ENCODE data around the gene GPC5.
"Not testable (repeated sequence)": the region's sequence is repeated elsewhere in the genome, so short reads cannot be mapped to it uniquely, and the experiment has no call there.

GPC5 gene

DNA sequence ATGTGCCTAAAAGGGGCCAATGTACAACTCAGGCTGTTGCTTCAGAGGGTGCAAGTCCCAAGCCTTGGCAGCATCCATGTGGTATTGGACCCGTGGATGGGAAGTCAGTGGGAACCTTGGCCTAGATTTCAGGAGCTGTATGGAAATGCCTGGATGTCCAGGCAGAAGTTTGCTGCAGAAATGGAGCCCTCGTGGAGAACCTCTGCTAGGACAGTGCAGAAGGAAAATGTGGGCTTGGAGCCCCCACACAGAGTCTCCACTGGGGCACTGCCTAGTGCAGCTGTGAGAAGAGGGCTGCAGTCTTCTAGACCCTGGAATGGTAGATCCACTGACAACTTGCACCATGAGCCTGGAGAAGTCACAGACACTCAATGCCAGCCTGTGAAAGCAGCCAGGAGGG, 28.5 kb downstream of the GPC5 start:
- no peaks in the 10 kb centered on the region for H3K36me3 ChIP-seq
- DNase-seq = no peak
- H3K4me3 ChIP-seq = no peak overlapping the region
- intact Hi-C loops (cut with DNase I; ENCODE audit: low total_unique reads) = no loop called here
- peaks cover 0 to 15% (median 7%) of the 10 kb centered on the region in 3 donors for H3K9me3 ChIP-seq
- TF ChIP-seq, protein P1, sequence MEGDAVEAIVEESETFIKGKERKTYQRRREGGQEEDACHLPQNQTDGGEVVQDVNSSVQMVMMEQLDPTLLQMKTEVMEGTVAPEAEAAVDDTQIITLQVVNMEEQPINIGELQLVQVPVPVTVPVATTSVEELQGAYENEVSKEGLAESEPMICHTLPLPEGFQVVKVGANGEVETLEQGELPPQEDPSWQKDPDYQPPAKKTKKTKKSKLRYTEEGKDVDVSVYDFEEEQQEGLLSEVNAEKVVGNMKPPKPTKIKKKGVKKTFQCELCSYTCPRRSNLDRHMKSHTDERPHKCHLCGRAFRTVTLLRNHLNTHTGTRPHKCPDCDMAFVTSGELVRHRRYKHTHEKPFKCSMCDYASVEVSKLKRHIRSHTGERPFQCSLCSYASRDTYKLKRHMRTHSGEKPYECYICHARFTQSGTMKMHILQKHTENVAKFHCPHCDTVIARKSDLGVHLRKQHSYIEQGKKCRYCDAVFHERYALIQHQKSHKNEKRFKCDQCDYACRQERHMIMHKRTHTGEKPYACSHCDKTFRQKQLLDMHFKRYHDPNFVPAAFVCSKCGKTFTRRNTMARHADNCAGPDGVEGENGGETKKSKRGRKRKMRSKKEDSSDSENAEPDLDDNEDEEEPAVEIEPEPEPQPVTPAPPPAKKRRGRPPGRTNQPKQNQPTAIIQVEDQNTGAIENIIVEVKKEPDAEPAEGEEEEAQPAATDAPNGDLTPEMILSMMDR (IDR thresholded peaks at IDR 0.05) = no peak
- H3K4me1 ChIP-seq = no peaks in the 10 kb centered on the region
- H3K27ac ChIP-seq = no peak overlapping the region
- H3K27me3 ChIP-seq = no peaks in the 10 kb centered on the region

DNA sequence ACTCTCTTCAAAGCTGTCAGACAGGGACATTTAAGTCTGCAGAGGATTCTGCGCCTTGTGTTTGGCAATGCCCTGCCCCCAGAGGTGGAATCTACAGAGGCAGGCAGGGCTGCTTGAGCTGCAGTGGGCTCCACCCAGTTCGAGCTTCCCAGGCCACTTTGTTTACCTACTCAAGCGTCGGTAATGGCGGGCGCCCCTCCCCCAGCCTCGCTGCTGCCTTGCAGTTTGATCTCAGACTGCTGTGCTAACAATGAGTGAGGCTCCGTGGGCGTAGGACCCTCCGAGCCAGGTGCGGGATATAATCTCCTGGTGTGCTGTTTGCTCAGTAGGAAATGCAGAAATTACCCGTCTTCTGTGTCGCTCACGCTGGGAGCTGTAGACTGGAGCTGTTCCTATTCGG, 40.3 kb downstream of the GPC5 start:
- DNase-seq; H3K27me3 ChIP-seq; H3K36me3 ChIP-seq; H3K27ac ChIP-seq; H3K9me3 ChIP-seq; H3K4me1 ChIP-seq; H3K4me3 ChIP-seq; intact Hi-C loops (cut with DNase I; ENCODE audit: low total_unique reads): not testable (repeated sequence)

DNA sequence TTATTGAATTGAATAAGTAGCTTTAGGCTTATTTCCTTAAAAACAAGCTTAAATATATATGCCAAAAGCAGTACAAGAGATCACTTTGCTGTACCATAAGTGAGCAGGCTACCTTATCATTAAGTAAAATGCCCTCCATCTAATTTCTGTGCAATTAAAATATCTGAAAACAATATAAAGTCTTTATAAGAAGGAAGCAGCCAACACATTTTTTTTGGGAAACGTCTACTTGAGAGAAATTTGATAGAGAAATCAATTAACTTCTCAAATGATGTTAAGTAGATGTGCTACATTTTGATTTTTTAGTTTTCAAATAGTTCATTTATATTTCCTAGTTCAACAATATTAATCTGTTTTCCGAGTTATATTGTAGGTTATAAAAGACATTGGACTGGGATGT, 52.5 kb downstream of the GPC5 start:
- no peak overlapping the region for H3K4me3 ChIP-seq
- intact Hi-C loops (cut with DNase I; ENCODE audit: low total_unique reads) = no loop called here
- H3K4me1 ChIP-seq = no peaks in the 10 kb centered on the region
- no peak overlapping the region for H3K27ac ChIP-seq
- TF ChIP-seq, protein P1 (IDR thresholded peaks at IDR 0.05) = no peak
- H3K36me3 ChIP-seq = no peaks in the 10 kb centered on the region
- DNase-seq = no peak
- H3K27me3 ChIP-seq = no peaks in the 10 kb centered on the region
- no peaks in the 10 kb centered on the region for H3K9me3 ChIP-seq

DNA sequence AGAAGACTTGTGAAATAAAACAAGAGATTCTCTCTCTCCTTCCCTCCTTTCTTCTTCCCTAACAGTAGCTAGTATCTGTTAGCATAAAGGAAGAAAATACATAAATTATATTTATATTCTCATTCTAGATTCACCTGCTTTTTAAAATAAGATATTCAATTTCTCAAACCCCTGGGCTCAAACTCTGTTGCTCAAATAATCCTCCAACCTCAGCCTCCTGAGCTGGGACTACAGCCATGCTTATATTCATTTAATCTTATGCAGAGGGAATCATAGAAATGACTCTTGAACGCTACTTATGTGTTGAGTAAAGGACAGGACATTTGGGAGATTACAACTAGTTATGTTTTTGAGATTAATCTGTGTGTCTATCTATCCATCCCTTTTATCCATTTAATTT, 56.2 kb downstream of the GPC5 start:
- no peak for DNase-seq
- Histone ChIP-seq H3K36me3 (no peaks in the 10 kb centered on the region), H3K4me1 (no peaks in the 10 kb centered on the region), H3K27me3 (no peaks in the 10 kb centered on the region), H3K27ac (no peak overlapping the region), H3K4me3 (no peak overlapping the region), H3K9me3 (no peaks in the 10 kb centered on the region)
- intact Hi-C loops (cut with DNase I; ENCODE audit: low total_unique reads) = no loop called here
- TF ChIP-seq, protein P1 (IDR thresholded peaks at IDR 0.05) = no peak

DNA sequence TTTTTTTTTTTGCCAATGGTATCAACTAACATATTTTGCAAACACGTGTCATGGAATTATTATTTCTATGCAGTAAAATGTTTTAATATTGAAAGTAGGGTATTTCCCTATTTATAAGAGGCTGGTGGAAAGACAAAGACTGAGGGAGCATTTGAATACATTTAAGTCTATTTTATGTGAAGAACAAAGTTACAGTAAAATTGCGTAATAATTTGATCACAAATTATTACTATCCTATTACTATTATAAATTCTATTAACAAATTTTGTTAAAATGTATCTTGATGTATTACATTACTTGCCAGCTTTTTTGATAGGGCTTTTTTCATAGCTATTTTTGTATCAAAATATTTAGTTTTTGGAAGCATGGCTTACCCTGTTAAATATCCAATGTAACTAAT, 58.4 kb downstream of the GPC5 start:
- Histone ChIP-seq H3K4me3 (no peak overlapping the region), H3K36me3 (no peaks in the 10 kb centered on the region), H3K4me1 (no peaks in the 10 kb centered on the region), H3K27ac (no peak overlapping the region), H3K9me3 (no peaks in the 10 kb centered on the region), H3K27me3 (no peaks in the 10 kb centered on the region)
- intact Hi-C loops (cut with DNase I; ENCODE audit: low total_unique reads) = no loop called here
- no peak for DNase-seq
- TF ChIP-seq, protein P1 (IDR thresholded peaks at IDR 0.05) = no peak

DNA sequence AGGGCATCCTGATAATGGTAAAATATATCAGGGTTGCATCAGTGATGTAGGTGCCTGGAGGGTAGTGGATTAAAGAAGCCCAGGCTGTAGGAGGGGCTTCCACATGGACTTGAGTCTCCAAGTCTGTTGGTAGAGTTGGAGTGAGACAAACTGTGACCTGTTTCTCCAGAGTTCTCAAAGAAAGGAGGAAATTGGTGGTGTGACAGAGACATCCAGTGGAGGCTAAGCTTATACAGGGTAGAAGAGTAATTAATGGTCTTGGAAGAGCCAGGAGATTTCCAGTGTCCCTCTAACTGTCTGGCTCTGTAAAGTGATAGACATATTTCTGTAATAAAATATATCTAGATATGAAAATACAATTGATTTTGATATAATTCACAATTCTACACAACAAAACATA, 61.1 kb downstream of the GPC5 start:
- H3K4me1 ChIP-seq = no peaks in the 10 kb centered on the region
- TF ChIP-seq, protein P1 (IDR thresholded peaks at IDR 0.05) = no peak
- intact Hi-C loops (cut with DNase I; ENCODE audit: low total_unique reads) = no loop called here
- DNase-seq = no peak
- H3K27ac ChIP-seq = no peak overlapping the region
- H3K36me3 ChIP-seq = no peaks in the 10 kb centered on the region
- no peaks in the 10 kb centered on the region for H3K27me3 ChIP-seq
- no peaks in the 10 kb centered on the region for H3K9me3 ChIP-seq
- H3K4me3 ChIP-seq = no peak overlapping the region

All from tibial artery (tissue), 4 donors.